Heart right ventricle (tissue), 16 donors: ENCODE data around the gene POU4F1. TPM values are rescaled to one million over a fixed set of nuclear protein-coding genes. Genes with fewer than 3 reads are reported as not detected.

Experiments
- ATAC-seq, 8 donors: fragments of 200-7000 bp; cut with Tn5 transposase; one replicate each; pipeline ENCODE4 v1.9.1; 2020; ENCODE audit warnings: mild to moderate bottlenecking in 8 of 8, moderate library complexity in 8 of 8, moderate number of reproducible peaks in 1 of 8
- DNase-seq, 2 donors: peaks; one replicate each; pipeline ENCODE4 v3.0.0-alpha.2; 2020
- H3K27ac ChIP-seq, 10 donors: fragments of 200-600 bp; sonication (generic) in 2 of 10; one replicate each; pipeline versions ENCODE4 v1.5.0 to v1.8.0; 2020 to 2022; ENCODE audit warnings: mild to moderate bottlenecking in 3 of 10
- H3K27me3 ChIP-seq, 7 donors: fragments of 200-600 bp; one replicate each; pipeline ENCODE4 v1.8.0; 2021 to 2022; ENCODE audit warnings: mild to moderate bottlenecking in 2 of 7
- H3K36me3 ChIP-seq, 9 donors: fragments of 200-600 bp; sonication (generic) in 1 of 9; one replicate each; pipeline versions ENCODE4 v1.5.0 to v1.8.0; 2020 to 2022; ENCODE audit warnings: mild to moderate bottlenecking in 2 of 9
- H3K4me1 ChIP-seq, 9 donors: fragments of 200-600 bp; sonication (generic) in 1 of 9; one replicate each; pipeline versions ENCODE4 v1.5.0 to v1.8.0; 2020 to 2022; ENCODE audit warnings: mild to moderate bottlenecking in 4 of 9
- H3K4me3 ChIP-seq, 10 donors: fragments of 200-600 bp; sonication (generic) in 2 of 10; one replicate each; pipeline versions ENCODE4 v1.5.0 to v1.8.0; 2020 to 2022; ENCODE audit warnings: mild to moderate bottlenecking in 7 of 10, moderate library complexity in 2 of 10
- H3K9me3 ChIP-seq, 11 donors: fragments of 200-600 bp in 10 of 11; sonication (generic) in 2 of 11; one replicate each; pipeline versions ENCODE4 v1.5.0 to v1.8.0; 2013 to 2022; ENCODE audit warnings: mild to moderate bottlenecking in 2 of 11, control low read depth in 1 of 11, moderate library complexity in 1 of 11
- CTCF ChIP-seq, 9 donors: fragments of 200-600 bp; sonication (generic) in 2 of 9; IDR thresholded peaks; one replicate each; pipeline versions ENCODE4 v1.5.0 to v1.8.0; 2021 to 2022; ENCODE audit warnings: antibody characterized with exemption in 9 of 9, mild to moderate bottlenecking in 5 of 9, moderate library complexity in 1 of 9
- WGBS, 2 donors: extraction: QIAGEN DNeasy Blood & Tissue Kit; methylation state at CpG; one replicate each; pipeline ENCODE4 v1.1.7; 2013; ENCODE audit warnings: inconsistent platforms in 1 of 2; 5-methylcytosine and 5-hydroxymethylcytosine counted together
- intact Hi-C, 10 donors: fragments of 100-400 bp; cut with DNase I; formaldehyde crosslinking; loops; one replicate each; pipeline versions ENCODE4 v1.11.1 to v1.14.2; 2022
- polyA plus RNA-seq, 2 donors: library from polyadenylated mRNA; stranded (reverse); fragments of 200-250 nt; gene quantifications; one replicate each; pipeline ENCODE4 v1.2.3, GENCODE V29; 2013
- total RNA-seq, 10 donors: library from RNA; stranded (reverse); fragmentation: NEBNext Ultra II Directional in 3 of 10; extraction: Animal tissue kit (Norgen Biotek cat#: 25700) in 3 of 10; gene quantifications; one replicate each; pipeline versions ENCODE4 v1.2.1 to v1.2.4, GENCODE V29; 2021 to 2023
- donor health status: Arrhythmogenic right ventricular cardiomyopathy.
- donor health status: ischemic (EF 13 %, LVEDD 7.1; RV severe dilation, severe dysfunction).
- donor health status: healthy with polysubstance abuse.
- donor health status: DM: no; HTN: yes; CAD: no.
- donor health status: DM: no; HTN: no; CAD: no.
- donor health status: ischemic (EF 25% LVEDD 6.9; RV normal size, moderate dysfunction).
- donor health status: ischemic (EF 25% LVEDD 5.7; RV mildly dilated, moderate dysfunction).
- donor health status: healthy.
- donor health status: DM: yes; HTN: yes; CAD: no.
- donor health status: Ischemic cardiomyopathy.
- donor health status: ischemic (EF 35%, LVEDD 5.7; RV mildly dilated, moderate dysfunction).
- donor health status: nonischemic (EF 11% LVEDD 7.7; RV severe dilation, severe dysfunction).
- donor health status: DM: yes; HTN: yes; CAD: no.
- donor health status: PGD.
- donor health status: ischemic (EF 29% LVEDD 5.4; RV normal size, mild dysfunction).
- donor health status: nonischemic (EF 23%, LVEDD 6.1; RV moderate dilation, normal function).

POU4F1 gene
- total and polyA plus RNA-seq, 12 donors, result 0.01 to 0.09 TPM; not detected in 10

GRCh38 chr13:78572459-78572858 is 30.9 kb downstream of the POU4F1 start:
- Histone ChIP-seq H3K36me3 (no peaks in the 10 kb centered on the region), H3K4me1 (no peaks in the 10 kb centered on the region), H3K27me3 (peaks cover 0 to 34% (median 6%) of the 10 kb centered on the region in 7 donors), H3K4me3 (no peak overlapping the region), H3K9me3 (peaks cover 0 to 3% (median 0%) of the 10 kb centered on the region in 11 donors), H3K27ac (no peak overlapping the region)
- no peak for ATAC-seq
- intact Hi-C loops, result loop anchor here in 1 of 10 donors (5.0 kb wide), 1 partner anchor 430 kb away; no protein-coding TSS in a partner anchor
- TF ChIP-seq CTCF (IDR thresholded peaks at IDR 0.05), result no peak
- no peak for DNase-seq
- 77 to 81% methylated on average over 5 of the region's 5 CpGs for WGBS, 2 donors

- H3K27me3 ChIP-seq, result peaks cover 0 to 40% (median 6%) of the 10 kb centered on the region in 7 donors
- H3K4me3 ChIP-seq, result no peak overlapping the region
- ATAC-seq (no peak), DNase-seq (no peak)
- intact Hi-C loops, result no loop called here
- no peaks in the 10 kb centered on the region for H3K36me3 ChIP-seq
- 95 to 97% methylated on average over 1 of the region's 1 CpG for whole genome bisulfite sequencing, 2 donors
- no peak overlapping the region for H3K27ac ChIP-seq
- H3K4me1 ChIP-seq, result no peaks in the 10 kb centered on the region
- TF ChIP-seq CTCF (IDR thresholded peaks at IDR 0.05), result no peak
- H3K9me3 ChIP-seq, result no peaks in the 10 kb centered on the region
These were observed 34.3 kb downstream of the POU4F1 start for GRCh38 chr13:78569029-78569428.

- DNase-seq, result no peak
- no peak overlapping the region for H3K4me3 ChIP-seq
- H3K36me3 ChIP-seq, result no peaks in the 10 kb centered on the region
- no peak for TF ChIP-seq CTCF (IDR thresholded peaks at IDR 0.05)
- no peaks in the 10 kb centered on the region for H3K9me3 ChIP-seq
- ATAC-seq, result no peak
- WGBS, 2 donors, result 86 to 88% methylated on average over 5 of the region's 5 CpGs
- no peaks in the 10 kb centered on the region for H3K4me1 ChIP-seq
- intact Hi-C loops, result no loop called here
- H3K27me3 ChIP-seq, result peaks cover 0 to 57% (median 6%) of the 10 kb centered on the region in 7 donors
- no peak overlapping the region for H3K27ac ChIP-seq
These were observed 36.7 kb downstream of the POU4F1 start for GRCh38 chr13:78566631-78567030.

- Histone ChIP-seq H3K4me1 (no peaks in the 10 kb centered on the region), H3K27me3 (peaks cover 0 to 58% (median 22%) of the 10 kb centered on the region in 7 donors), H3K9me3 (no peaks in the 10 kb centered on the region), H3K36me3 (no peaks in the 10 kb centered on the region), H3K27ac (no peak overlapping the region), H3K4me3 (no peak overlapping the region)
- ATAC-seq (no peak), DNase-seq (no peak)
- no peak for TF ChIP-seq CTCF (IDR thresholded peaks at IDR 0.05)
- intact Hi-C loops, result no loop called here
- WGBS, 2 donors, result 40 to 60% methylated on average over 5 of the region's 5 CpGs
These were observed 41.0 kb downstream of the POU4F1 start for GRCh38 chr13:78562237-78562889.

Other genes with a start within 250 kb of the POU4F1 start
- 10 to 100 TPM in 4 of 10 donors, 1 to 10 TPM in 6; 6.2 to 12.3 (median 9.6) TPM for gene OBI1, start 55.6 kb upstream of the POU4F1 start, total RNA-seq
- 1 to 10 TPM; 2.8 to 4.4 TPM for gene OBI1, start 55.6 kb upstream of the POU4F1 start, polyA plus RNA-seq